Testis (tissue), 3 donors: Measurements from ENCODE around the gene PLG. TPM values are rescaled to one million over a fixed set of nuclear protein-coding genes. Genes with fewer than 3 reads are reported as not detected.

Experiments
- DNase-seq: peaks from one replicate; pipeline ENCODE4 v3.0.0-alpha.2; 2019
- H3K27ac ChIP-seq, 2 donors: fragments of 200-600 bp; sonication (generic); one replicate each; pipeline ENCODE4 v1.5.1; 2019
- H3K27me3 ChIP-seq: fragments of 200-600 bp; sonication (generic); one replicate; pipeline ENCODE4 v1.5.1; 2019
- H3K36me3 ChIP-seq: fragments of 200-600 bp; sonication (generic); one replicate; pipeline ENCODE4 v1.5.1; 2017; ENCODE audit warnings: low read depth; ENCODE audit errors: missing control alignments
- H3K4me1 ChIP-seq: fragments of 200-600 bp; sonication (generic); one replicate; pipeline ENCODE4 v1.5.1; 2019
- H3K4me3 ChIP-seq, 2 donors: fragments of 200-600 bp; sonication (generic); one replicate each; pipeline ENCODE4 v1.5.1; 2017 to 2019
- H3K9me3 ChIP-seq: fragments of 200-600 bp; sonication (generic); one replicate; pipeline ENCODE4 v1.5.1; 2017
- POLR2A ChIP-seq: fragments of 450-650 bp; IDR thresholded peaks from one replicate; pipeline ENCODE4 v1.6.1; 2017; ENCODE audit warnings: antibody characterized with exemption, mild to moderate bottlenecking, moderate library complexity
- WGBS, 2 donors: methylation state at CpG; one replicate each; pipeline ENCODE4 v1.1.5; 2018; 5-methylcytosine and 5-hydroxymethylcytosine counted together
- intact Hi-C: fragments of 100-400 bp; cut with DNase I; formaldehyde crosslinking; loops from one replicate; pipeline ENCODE4 v1.15.1; 2023; ENCODE audit warnings: low total_unique reads
- polyA plus RNA-seq: library from polyadenylated mRNA; stranded (reverse); fragments of 350-450 nt; fragmentation: Illumina TruSeq; extraction: RNeasy Lipid Tissue Mini Kit (QIAGEN cat#74804); gene quantifications from one replicate; pipeline ENCODE4 v1.2.3, GENCODE V29; 2014; ENCODE audit warnings: low read depth, low replicate concordance; ENCODE audit not compliant: insufficient read depth
- total RNA-seq, 2 donors: library from RNA; depleted of rRNA; stranded (reverse); fragments of >200 nt; gene quantifications; one replicate each; pipeline ENCODE4 v1.2.3, GENCODE V29; 2016
- TF ChIP-seq, protein P1 (sequence below), 3 experiments: fragments of 450-650 bp in 2 of 3; fragments of 200-600 bp in 1 of 3; sonication (generic) in 1 of 3; IDR thresholded peaks; one replicate each; pipeline ENCODE4 v1.5.1; 2016 to 2019; ENCODE audit warnings: antibody characterized with exemption in 3 of 3, mild to moderate bottlenecking in 2 of 3, moderate library complexity in 1 of 3

The PLG gene
- total and polyA plus RNA-seq, 3 donors from 2014 or later, result 0.62 to 1.5 TPM; not detected in 1

DNA sequence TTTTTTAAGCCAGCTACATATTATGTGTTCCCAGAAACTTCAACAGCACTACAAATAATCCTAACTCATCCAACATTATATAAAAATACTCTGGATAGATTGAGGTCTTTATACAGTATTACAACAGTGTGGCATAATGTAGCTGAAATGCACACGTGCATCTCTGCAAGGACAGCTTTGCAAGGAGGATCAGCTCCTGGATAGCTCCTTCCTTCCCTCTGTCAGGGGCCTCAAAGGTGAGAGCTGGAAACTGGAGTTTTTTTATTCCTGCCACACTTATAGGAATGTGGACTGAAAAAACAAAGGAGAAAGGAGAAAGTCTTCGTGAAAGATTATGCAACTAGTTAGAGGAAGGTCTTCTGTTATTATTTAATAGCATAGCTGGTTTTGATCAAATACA lies 53.1 kb downstream of the PLG start:
- H3K4me3 ChIP-seq, result no peak overlapping the region
- H3K27ac ChIP-seq, result no peak overlapping the region
- no peak for DNase-seq
- H3K9me3 ChIP-seq, result no peaks in the 10 kb centered on the region
- no peaks in the 10 kb centered on the region for H3K27me3 ChIP-seq
- 26 to 43% methylated on average over 2 of the region's 2 CpGs for WGBS, 2 donors
- no peaks in the 10 kb centered on the region for H3K4me1 ChIP-seq
- H3K36me3 ChIP-seq, result no peaks in the 10 kb centered on the region
- TF ChIP-seq, protein P1, sequence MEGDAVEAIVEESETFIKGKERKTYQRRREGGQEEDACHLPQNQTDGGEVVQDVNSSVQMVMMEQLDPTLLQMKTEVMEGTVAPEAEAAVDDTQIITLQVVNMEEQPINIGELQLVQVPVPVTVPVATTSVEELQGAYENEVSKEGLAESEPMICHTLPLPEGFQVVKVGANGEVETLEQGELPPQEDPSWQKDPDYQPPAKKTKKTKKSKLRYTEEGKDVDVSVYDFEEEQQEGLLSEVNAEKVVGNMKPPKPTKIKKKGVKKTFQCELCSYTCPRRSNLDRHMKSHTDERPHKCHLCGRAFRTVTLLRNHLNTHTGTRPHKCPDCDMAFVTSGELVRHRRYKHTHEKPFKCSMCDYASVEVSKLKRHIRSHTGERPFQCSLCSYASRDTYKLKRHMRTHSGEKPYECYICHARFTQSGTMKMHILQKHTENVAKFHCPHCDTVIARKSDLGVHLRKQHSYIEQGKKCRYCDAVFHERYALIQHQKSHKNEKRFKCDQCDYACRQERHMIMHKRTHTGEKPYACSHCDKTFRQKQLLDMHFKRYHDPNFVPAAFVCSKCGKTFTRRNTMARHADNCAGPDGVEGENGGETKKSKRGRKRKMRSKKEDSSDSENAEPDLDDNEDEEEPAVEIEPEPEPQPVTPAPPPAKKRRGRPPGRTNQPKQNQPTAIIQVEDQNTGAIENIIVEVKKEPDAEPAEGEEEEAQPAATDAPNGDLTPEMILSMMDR (IDR thresholded peaks at IDR 0.05), result no peak
- TF ChIP-seq POLR2A, result no peak
- intact Hi-C loops, result no loop called here

DNA sequence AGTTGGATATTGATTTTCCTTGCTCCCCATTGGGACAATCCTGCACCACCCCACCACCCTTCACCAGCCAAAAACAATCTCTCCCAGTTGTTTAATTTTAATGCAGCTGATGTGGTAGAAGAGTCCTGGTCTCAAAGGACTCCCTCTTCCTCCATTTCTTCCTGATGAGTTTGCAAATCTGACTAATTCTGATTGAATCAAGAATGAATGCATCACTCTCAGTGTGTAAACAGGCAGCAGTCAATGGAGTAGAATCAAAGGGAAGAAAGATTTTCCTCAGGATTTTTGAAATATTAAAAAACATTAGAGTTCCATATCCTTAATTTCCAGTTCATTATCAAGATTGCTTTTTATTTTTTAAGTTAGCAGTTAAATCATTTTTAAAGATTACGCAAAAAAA lies 54.0 kb downstream of the PLG start:
- Histone ChIP-seq H3K36me3 (no peaks in the 10 kb centered on the region), H3K27me3 (no peaks in the 10 kb centered on the region), H3K9me3 (no peaks in the 10 kb centered on the region), H3K27ac (no peak overlapping the region), H3K4me3 (no peak overlapping the region), H3K4me1 (no peaks in the 10 kb centered on the region)
- DNase-seq, result no peak
- WGBS, 2 donors, result 89 to 100% methylated on average over 1 of the region's 1 CpG
- intact Hi-C loops, result no loop called here
- TF ChIP-seq, protein P1 (IDR thresholded peaks at IDR 0.05), result no peak
- TF ChIP-seq POLR2A, result no peak

- 78 to 86% methylated on average over 4 of the region's 4 CpGs for WGBS, 2 donors
- H3K27ac ChIP-seq, result no peak overlapping the region
- no peaks in the 10 kb centered on the region for H3K9me3 ChIP-seq
- no peaks in the 10 kb centered on the region for H3K36me3 ChIP-seq
- intact Hi-C loops, result no loop called here
- H3K27me3 ChIP-seq, result no peaks in the 10 kb centered on the region
- no peak for TF ChIP-seq POLR2A
- TF ChIP-seq, protein P1 (IDR thresholded peaks at IDR 0.05), result no peak
- no peak for DNase-seq
- H3K4me1 ChIP-seq, result no peaks in the 10 kb centered on the region
- H3K4me3 ChIP-seq, result no peak overlapping the region
Measured at GRCh38 chr6:160756871-160757270, 54.8 kb downstream of the PLG start.

GRCh38 chr6:160764847-160765246 lies 62.8 kb downstream of the PLG start:
- 85 to 90% methylated on average over 5 of the region's 5 CpGs for WGBS, 2 donors
- Histone ChIP-seq H3K27me3 (no peaks in the 10 kb centered on the region), H3K9me3 (no peaks in the 10 kb centered on the region), H3K4me1 (no peaks in the 10 kb centered on the region), H3K36me3 (no peaks in the 10 kb centered on the region), H3K4me3 (no peak overlapping the region), H3K27ac (no peak overlapping the region)
- DNase-seq, result no peak
- no peak for TF ChIP-seq POLR2A
- TF ChIP-seq, protein P1 (IDR thresholded peaks at IDR 0.05), result no peak
- intact Hi-C loops, result no loop called here

DNA sequence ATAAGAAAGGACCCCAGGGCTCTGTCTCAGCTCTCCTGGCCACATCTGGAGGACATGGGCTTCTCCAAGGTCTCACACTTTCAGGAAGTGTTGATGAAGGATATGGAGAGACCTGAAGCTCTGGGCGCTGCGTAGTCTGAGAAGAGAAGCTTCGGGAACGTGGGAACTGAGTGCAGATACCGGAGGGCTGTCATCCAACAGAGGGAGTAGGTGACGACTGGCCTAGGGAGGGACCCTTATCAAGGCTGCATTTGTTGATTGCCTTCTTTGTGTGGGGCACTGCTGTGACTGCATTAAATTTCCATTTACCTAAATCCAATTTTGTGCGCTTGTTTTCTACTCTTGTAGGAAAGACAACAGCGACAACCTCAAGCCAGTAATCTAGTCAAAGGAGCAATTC lies 63.4 kb downstream of the PLG start:
- no peaks in the 10 kb centered on the region for H3K9me3 ChIP-seq
- no peaks in the 10 kb centered on the region for H3K4me1 ChIP-seq
- no peak overlapping the region for H3K27ac ChIP-seq
- H3K27me3 ChIP-seq, result no peaks in the 10 kb centered on the region
- 61 to 71% methylated on average over 8 of the region's 8 CpGs for WGBS, 2 donors
- no peak overlapping the region for H3K4me3 ChIP-seq
- DNase-seq, result no peak
- no peaks in the 10 kb centered on the region for H3K36me3 ChIP-seq
- TF ChIP-seq, protein P1 (IDR thresholded peaks at IDR 0.05), result no peak
- no peak for TF ChIP-seq POLR2A
- intact Hi-C loops, result no loop called here
